B cell (primary cell): Measurements from ENCODE around the gene GHR. TPM values are rescaled to one million over a fixed set of nuclear protein-coding genes. Genes with fewer than 3 reads are reported as not detected.

Experiments used
- ATAC-seq: fragments of 200-7000 bp; cut with Tn5 transposase; one replicate; pipeline ENCODE4 v1.10.0; 2021; ENCODE audit warnings: low read depth, mild to moderate bottlenecking, moderate number of reproducible peaks, moderate library complexity
- CTCF ChIA-PET: fragments of 350-600 bp; sonication (Branson Sonifier 250); formaldehyde crosslinking; loops from one replicate; lab custom pipeline; 2021; ENCODE audit warnings: antibody characterized with exemption, inconsistent platforms; lab: Charles Lee
- POLR2A ChIA-PET: fragments of 350-600 bp; sonication (Branson Sonifier 250); formaldehyde crosslinking; loops from one replicate; lab custom pipeline; 2021; ENCODE audit warnings: antibody characterized with exemption; lab: Charles Lee
- DNase-seq: peaks from one replicate; pipeline ENCODE4 v3.0.0; 2013
- H2AFZ ChIP-seq: 2 replicates; pipeline ENCODE4 v1.6.1; 2012; ENCODE audit warnings: mild to moderate bottlenecking, low read depth, low read length; ENCODE audit not compliant: insufficient read depth, poor library complexity, severe bottlenecking
- H3K27ac ChIP-seq, 2 donors: 1 replicate in 1 of 2; 2 replicates in 1 of 2; pipeline ENCODE4 v1.5.1; 2012 to 2013; ENCODE audit warnings: low read length in 2 of 2, mild to moderate bottlenecking in 2 of 2, moderate library complexity in 1 of 2
- H3K27me3 ChIP-seq, 4 experiments: fragments of 200-600 bp in 1 of 4; sonication (generic) in 1 of 4; replicated peaks in 1 of 4; 1 replicate in 2 of 4; 2 replicates in 2 of 4; pipeline versions ENCODE4 v1.6.1 to v1.7.0; 2013 to 2016; ENCODE audit warnings: low read length in 3 of 4, mild to moderate bottlenecking in 2 of 4, mixed read lengths in 1 of 4, moderate library complexity in 1 of 4; ENCODE audit not compliant: insufficient read depth in 4 of 4, control insufficient read depth in 3 of 4; ENCODE audit errors: control extremely low read depth in 1 of 4
- H3K36me3 ChIP-seq, 2 experiments: replicated peaks in 1 of 2; 1 replicate in 1 of 2; 2 replicates in 1 of 2; pipeline versions ENCODE4 v1.6.1 to v1.7.1; 2013; ENCODE audit warnings: low read length in 1 of 2; ENCODE audit not compliant: insufficient read depth in 2 of 2, control insufficient read depth in 1 of 2; ENCODE audit errors: control extremely low read depth in 1 of 2, extremely low read depth in 1 of 2
- H3K4me1 ChIP-seq, 2 donors: fragments of 200-600 bp in 1 of 2; sonication (generic) in 1 of 2; 1 replicate in 1 of 2; 2 replicates in 1 of 2; pipeline versions ENCODE4 v1.5.1 to v1.6.1; 2013 to 2017; ENCODE audit warnings: low read length in 2 of 2; ENCODE audit not compliant: control insufficient read depth in 2 of 2, insufficient read depth in 2 of 2
- H3K4me2 ChIP-seq: replicated peaks from 2 replicates; pipeline ENCODE3; 2012; ENCODE audit warnings: mild to moderate bottlenecking, low read depth, low read length; ENCODE audit not compliant: poor library complexity, severe bottlenecking
- H3K4me3 ChIP-seq, 5 experiments: fragments of 200-600 bp in 1 of 5; sonication (generic) in 1 of 5; 1 replicate in 3 of 5; 2 replicates in 2 of 5; pipeline versions ENCODE4 v1.5.1 to v1.7.0; 2011 to 2016; ENCODE audit warnings: low read length in 4 of 5, mild to moderate bottlenecking in 4 of 5, low read depth in 2 of 5, control low read depth in 1 of 5, moderate library complexity in 1 of 5; ENCODE audit not compliant: insufficient read depth in 1 of 5; ENCODE audit errors: control extremely low read depth in 1 of 5, extremely low read depth in 1 of 5
- H3K79me2 ChIP-seq: fragments of 200-600 bp; sonication (generic); one replicate; pipeline ENCODE4 v1.6.0; 2016; ENCODE audit warnings: low read length; ENCODE audit not compliant: control insufficient read depth, insufficient read depth
- H3K9ac ChIP-seq: fragments of 200-600 bp; sonication (generic); 2 replicates; pipeline ENCODE4 v1.6.1; 2017; ENCODE audit warnings: mild to moderate bottlenecking, low read length, moderate library complexity
- H3K9me3 ChIP-seq, 3 donors: one replicate each; pipeline versions ENCODE4 v1.6.1 to v1.7.1; 2013; ENCODE audit warnings: low read length in 2 of 3; ENCODE audit not compliant: control insufficient read depth in 2 of 3, insufficient read depth in 1 of 3; ENCODE audit errors: control extremely low read depth in 1 of 3
- H4K20me1 ChIP-seq: 2 replicates; pipeline ENCODE4 v1.6.0; 2012; ENCODE audit warnings: mild to moderate bottlenecking, low read length; ENCODE audit not compliant: insufficient read depth, control insufficient read depth, poor library complexity, severe bottlenecking
- H3K27ac Mint-ChIP-seq: one replicate; pipeline ENCODE4 v1.8.0; 2021; ENCODE audit warnings: mixed read lengths
- H3K27me3 Mint-ChIP-seq: one replicate; pipeline ENCODE4 v1.8.0; 2021; ENCODE audit warnings: mixed read lengths
- H3K4me1 Mint-ChIP-seq: one replicate; pipeline ENCODE4 v1.8.0; 2021; ENCODE audit warnings: mixed read lengths
- H3K4me3 Mint-ChIP-seq: one replicate; pipeline ENCODE4 v1.8.0; 2021; ENCODE audit warnings: mixed read lengths
- H3K9me3 Mint-ChIP-seq: one replicate; pipeline ENCODE4 v1.8.0; 2022; ENCODE audit warnings: mixed read lengths; ENCODE audit not compliant: insufficient read depth
- EZH2 ChIP-seq: IDR thresholded peaks from 2 replicates; pipeline ENCODE4 v1.6.1; 2012; ENCODE audit warnings: borderline replicate concordance, low read depth, mild to moderate bottlenecking, moderate library complexity, low read length; ENCODE audit not compliant: insufficient read depth, poor library complexity, severe bottlenecking
- WGBS: methylation state at CpG from one replicate; pipeline ENCODE4 v1.1.5; 2013; ENCODE audit warnings: missing lambda C conversion rate; ENCODE audit not compliant: insufficient coverage; 5-methylcytosine and 5-hydroxymethylcytosine counted together
- intact Hi-C: fragments of 100-400 bp; cut with micrococcal nuclease; formaldehyde crosslinking; loops from one replicate; pipeline ENCODE4 v1.10.0; 2022
- polyA plus RNA-seq: library from polyadenylated mRNA; depleted of rRNA; stranded (reverse); fragments of >200 nt; gene quantifications from 2 replicates; pipeline ENCODE4 v1.2.3, GENCODE V29; 2012
- total RNA-seq, 2 donors: library from RNA; stranded (reverse); fragments of 120-200 nt in 1 of 2; gene quantifications; 1 replicate in 1 of 2; 2 replicates in 1 of 2; pipeline versions ENCODE4 v1.2.3 to v1.2.4, GENCODE V29; 2013 to 2022
- TF ChIP-seq, protein P1 (sequence below): fragments of 200-600 bp; IDR thresholded peaks from one replicate; pipeline ENCODE4 v1.8.0; 2022; ENCODE audit warnings: antibody characterized with exemption, mild to moderate bottlenecking

Gene GHR
- total and polyA plus RNA-seq, 2 donors (not counting 1 experiment from before 2014, with no cell fraction given) = not detected

DNA sequence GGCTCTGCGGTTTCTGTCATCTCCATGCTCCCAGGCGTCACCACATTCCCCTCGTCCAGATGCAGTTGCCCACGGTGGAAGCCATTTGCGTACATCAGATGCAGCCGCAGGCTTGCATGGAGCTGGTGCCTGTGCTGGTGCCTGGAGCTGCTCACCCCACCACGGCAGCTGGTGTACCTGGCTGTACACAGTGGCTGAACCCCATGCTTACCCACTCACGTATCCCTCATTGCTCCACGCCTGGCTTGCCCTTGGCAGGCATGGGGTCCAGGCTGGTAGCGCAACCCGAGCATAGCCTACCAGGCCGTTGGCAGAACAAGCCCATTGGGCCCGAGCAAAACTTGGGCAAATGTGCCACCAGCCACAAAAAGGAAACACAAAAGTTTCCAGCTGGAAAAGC lies 159.5 kb downstream of the GHR start:
- Histone ChIP-seq H3K9me3 (peaks cover 0 to 14% (median 0%) of the 10 kb centered on the region in 3 donors), H3K4me1 (peaks cover 0 to 5% of the 10 kb centered on the region in 2 donors), H3K4me3 (no peak overlapping the region), H3K27ac (no peak overlapping the region), H3K36me3 (no peaks in the 10 kb centered on the region), H4K20me1 (no peaks in the 10 kb centered on the region), H3K4me2 (no peak overlapping the region), H2AFZ (peak overlapping the region; percentile 53), H3K27me3 (peaks cover 0 to 4% (median 0%) of the 10 kb centered on the region in 4 experiments), H3K9ac (no peak overlapping the region), H3K79me2 (no peaks in the 10 kb centered on the region)
- POLR2A ChIA-PET = no interaction called here
- Mint-ChIP-seq H3K4me3 (no peak overlapping the region), H3K9me3 (no peaks in the 10 kb centered on the region), H3K4me1 (peaks cover 4% of the 10 kb centered on the region), H3K27me3 (peaks cover 15% of the 10 kb centered on the region), H3K27ac (no peak overlapping the region)
- intact Hi-C loops = loop anchor here (1.0 to 5.0 kb wide), 4 partner anchors 40 to 726 kb away; no protein-coding TSS in a partner anchor
- CTCF ChIA-PET = interaction anchor here (0.7 to 5.9 kb wide), 23 partner anchors 8 to 728 kb away, joined by 3 to 46 read pairs (median 5); no protein-coding TSS in a partner anchor
- 94% methylated on average over 11 of the region's 13 CpGs for WGBS
- no peak for TF ChIP-seq EZH2
- TF ChIP-seq, protein P1, sequence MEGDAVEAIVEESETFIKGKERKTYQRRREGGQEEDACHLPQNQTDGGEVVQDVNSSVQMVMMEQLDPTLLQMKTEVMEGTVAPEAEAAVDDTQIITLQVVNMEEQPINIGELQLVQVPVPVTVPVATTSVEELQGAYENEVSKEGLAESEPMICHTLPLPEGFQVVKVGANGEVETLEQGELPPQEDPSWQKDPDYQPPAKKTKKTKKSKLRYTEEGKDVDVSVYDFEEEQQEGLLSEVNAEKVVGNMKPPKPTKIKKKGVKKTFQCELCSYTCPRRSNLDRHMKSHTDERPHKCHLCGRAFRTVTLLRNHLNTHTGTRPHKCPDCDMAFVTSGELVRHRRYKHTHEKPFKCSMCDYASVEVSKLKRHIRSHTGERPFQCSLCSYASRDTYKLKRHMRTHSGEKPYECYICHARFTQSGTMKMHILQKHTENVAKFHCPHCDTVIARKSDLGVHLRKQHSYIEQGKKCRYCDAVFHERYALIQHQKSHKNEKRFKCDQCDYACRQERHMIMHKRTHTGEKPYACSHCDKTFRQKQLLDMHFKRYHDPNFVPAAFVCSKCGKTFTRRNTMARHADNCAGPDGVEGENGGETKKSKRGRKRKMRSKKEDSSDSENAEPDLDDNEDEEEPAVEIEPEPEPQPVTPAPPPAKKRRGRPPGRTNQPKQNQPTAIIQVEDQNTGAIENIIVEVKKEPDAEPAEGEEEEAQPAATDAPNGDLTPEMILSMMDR = no peak
- DNase-seq (peak; percentile 7), ATAC-seq (no peak)

DNA sequence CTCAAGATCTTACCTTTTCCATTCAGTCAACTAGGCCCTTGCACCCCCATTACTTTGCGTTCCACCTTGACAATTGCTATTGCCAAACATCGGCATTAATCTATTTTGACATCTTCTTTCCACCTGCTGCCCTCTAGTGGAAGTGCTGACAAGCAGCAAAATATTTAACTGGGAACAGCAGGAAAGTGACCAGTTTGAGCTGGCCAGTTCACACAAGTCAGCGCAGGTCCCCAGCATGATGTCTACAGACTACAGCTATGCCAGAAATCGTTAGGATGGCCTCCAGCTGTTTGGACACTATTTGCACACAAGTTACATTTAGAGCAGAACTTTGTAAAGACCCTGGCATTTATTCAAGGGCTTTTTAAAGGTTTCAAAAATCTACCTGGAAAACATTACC lies 160.1 kb downstream of the GHR start:
- Histone ChIP-seq H3K9ac (no peak overlapping the region), H3K4me1 (peaks cover 0 to 5% of the 10 kb centered on the region in 2 donors), H3K27ac (no peak overlapping the region), H3K4me3 (no peak overlapping the region), H4K20me1 (no peaks in the 10 kb centered on the region), H3K4me2 (peak overlapping the region; percentile 26), H3K9me3 (peaks cover 0 to 14% (median 0%) of the 10 kb centered on the region in 3 donors), H3K27me3 (peaks cover 0 to 4% (median 0%) of the 10 kb centered on the region in 4 experiments), H3K79me2 (no peaks in the 10 kb centered on the region), H3K36me3 (no peaks in the 10 kb centered on the region), H2AFZ (peak overlapping the region; percentile 53)
- no peak overlapping the region for H3K4me3 Mint-ChIP-seq
- peaks cover 15% of the 10 kb centered on the region for H3K27me3 Mint-ChIP-seq
- no peaks in the 10 kb centered on the region for H3K9me3 Mint-ChIP-seq
- H3K27ac Mint-ChIP-seq = no peak overlapping the region
- ChIA-PET CTCF (interaction anchor here (0.6 to 5.9 kb wide), 24 partner anchors 8 to 728 kb away, joined by 3 to 46 read pairs (median 5); no protein-coding TSS in a partner anchor), POLR2A (no interaction called here)
- H3K4me1 Mint-ChIP-seq = peaks cover 4% of the 10 kb centered on the region
- intact Hi-C loops = loop anchor here (1.0 to 5.0 kb wide), 4 partner anchors 39 to 727 kb away; no protein-coding TSS in a partner anchor
- TF ChIP-seq EZH2 = no peak
- TF ChIP-seq, protein P1 = peak; percentile 86
- ATAC-seq (peak; percentile 54), DNase-seq (peak; percentile 60)
- WGBS = 25% methylated on average over 4 of the region's 4 CpGs
